ENCODE data around the gene SCNN1G.

DNA sequence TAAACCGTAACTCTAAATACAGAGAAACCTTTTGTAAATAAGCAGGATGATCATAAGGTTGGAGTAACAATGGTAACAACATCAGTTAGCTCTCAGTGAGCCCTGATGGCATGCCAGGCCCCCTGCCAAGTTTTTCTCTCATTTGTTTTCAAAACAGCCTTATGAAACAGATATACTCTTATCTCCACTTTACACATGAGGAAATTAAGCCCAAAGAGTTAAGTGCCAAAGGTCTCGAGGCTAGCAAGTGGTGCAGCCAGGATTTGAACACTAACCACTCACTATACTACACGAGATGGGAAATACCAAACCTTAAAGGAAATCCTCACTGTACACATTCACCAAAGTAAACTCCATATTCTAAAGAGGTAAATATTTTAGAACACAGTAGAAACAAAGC, 48.3 kb upstream of the SCNN1G start:
- TF ChIP-seq ZNF121 (CRISPR knock-in tag; conservative IDR thresholded peaks at IDR 0.05): no peak
- no peak for TF ChIP-seq NFE2L1 (tag; IDR thresholded peaks at IDR 0.05; ENCODE audit: borderline replicate concordance, low read depth)
- TF ChIP-seq ZFX (CRISPR knock-in tag; IDR thresholded peaks at IDR 0.05): no peak
- TF ChIP-seq CTCF (IDR thresholded peaks at IDR 0.05 in 2 of 3, conservative IDR thresholded peaks at IDR 0.05 in 1 of 3; ENCODE audit: insufficient read depth in 2 of 3, low read depth in 1 of 3, low read length in 3 of 3): no peak
- no peak for TF ChIP-seq MTF1 (CRISPR knock-in tag; IDR thresholded peaks at IDR 0.05; ENCODE audit: borderline replicate concordance)
- TF ChIP-seq, protein P1, sequence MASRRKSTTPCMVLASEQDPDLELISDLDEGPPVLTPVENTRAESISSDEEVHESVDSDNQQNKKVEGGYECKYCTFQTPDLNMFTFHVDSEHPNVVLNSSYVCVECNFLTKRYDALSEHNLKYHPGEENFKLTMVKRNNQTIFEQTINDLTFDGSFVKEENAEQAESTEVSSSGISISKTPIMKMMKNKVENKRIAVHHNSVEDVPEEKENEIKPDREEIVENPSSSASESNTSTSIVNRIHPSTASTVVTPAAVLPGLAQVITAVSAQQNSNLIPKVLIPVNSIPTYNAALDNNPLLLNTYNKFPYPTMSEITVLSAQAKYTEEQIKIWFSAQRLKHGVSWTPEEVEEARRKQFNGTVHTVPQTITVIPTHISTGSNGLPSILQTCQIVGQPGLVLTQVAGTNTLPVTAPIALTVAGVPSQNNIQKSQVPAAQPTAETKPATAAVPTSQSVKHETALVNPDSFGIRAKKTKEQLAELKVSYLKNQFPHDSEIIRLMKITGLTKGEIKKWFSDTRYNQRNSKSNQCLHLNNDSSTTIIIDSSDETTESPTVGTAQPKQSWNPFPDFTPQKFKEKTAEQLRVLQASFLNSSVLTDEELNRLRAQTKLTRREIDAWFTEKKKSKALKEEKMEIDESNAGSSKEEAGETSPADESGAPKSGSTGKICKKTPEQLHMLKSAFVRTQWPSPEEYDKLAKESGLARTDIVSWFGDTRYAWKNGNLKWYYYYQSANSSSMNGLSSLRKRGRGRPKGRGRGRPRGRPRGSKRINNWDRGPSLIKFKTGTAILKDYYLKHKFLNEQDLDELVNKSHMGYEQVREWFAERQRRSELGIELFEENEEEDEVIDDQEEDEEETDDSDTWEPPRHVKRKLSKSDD (conservative IDR thresholded peaks at IDR 0.05; ENCODE audit: low read length): no peak
- TF ChIP-seq KLF1 (tag; IDR thresholded peaks at IDR 0.05): no peak
